HG02623 (cell line): ENCODE measurements around the gene CMTM3.
"Not testable (repeated sequence)": the region's sequence is repeated elsewhere in the genome, so short reads cannot be mapped to it uniquely, and the experiment has no call there.

ENCODE experiments used
- ATAC-seq: cut with Tn5 transposase; IDR thresholded peaks from one replicate; pipeline ENCODE4 v1.9.1; 2021; ENCODE audit warnings: moderate library complexity; ENCODE audit not compliant: unreplicated experiment

CMTM3 gene

DNA sequence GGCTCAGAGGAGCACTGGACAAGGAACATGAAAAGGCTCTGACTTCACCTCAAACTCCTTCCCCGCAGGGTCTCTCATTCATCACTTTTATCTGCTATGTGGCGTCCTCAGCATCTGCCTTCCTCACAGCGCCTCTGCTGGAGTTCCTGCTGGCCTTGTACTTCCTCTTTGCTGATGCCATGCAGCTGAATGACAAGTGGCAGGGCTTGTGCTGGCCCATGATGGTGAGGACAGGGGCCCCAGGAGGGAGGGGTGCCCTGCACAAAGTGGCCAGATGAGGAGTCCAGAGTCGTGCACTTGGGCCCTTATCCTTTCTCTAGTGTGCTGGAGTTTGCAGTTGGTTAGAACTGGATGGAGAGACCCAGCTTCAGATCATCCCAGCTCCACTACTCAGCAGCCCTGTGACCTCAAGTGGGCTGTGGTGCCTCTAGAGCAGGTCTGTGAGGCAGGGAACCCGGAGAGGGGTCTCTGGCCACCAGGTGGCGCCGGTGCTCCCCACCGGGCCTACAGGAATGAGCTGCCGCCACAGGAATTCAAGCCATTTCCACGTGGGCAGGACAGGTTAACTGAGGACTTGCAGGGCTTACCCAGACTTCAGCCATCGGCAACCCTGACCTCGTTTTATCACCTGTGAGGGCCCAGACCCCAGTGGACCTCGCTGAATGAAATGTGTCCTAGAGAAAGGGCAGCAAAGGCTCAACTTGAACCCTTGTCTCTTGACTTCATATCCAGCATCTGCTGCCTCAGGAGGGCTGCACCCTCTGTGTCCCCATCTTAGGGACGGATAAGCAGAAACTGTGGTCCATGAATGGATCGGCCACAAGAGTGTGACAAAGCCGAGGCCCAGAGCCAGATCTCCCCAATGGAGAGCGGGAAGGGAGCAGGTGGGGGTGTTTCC is 4.0 kb downstream of the CMTM3 start:
- peak; percentile 33 for ATAC-seq

GRCh38 chr16:66609139-66609510 is 4.6 kb downstream of the CMTM3 start:
- no peak for ATAC-seq

- ATAC-seq, result no peak
Observed at GRCh38 chr16:66610111-66610820, 5.8 kb downstream of the CMTM3 start.

DNA sequence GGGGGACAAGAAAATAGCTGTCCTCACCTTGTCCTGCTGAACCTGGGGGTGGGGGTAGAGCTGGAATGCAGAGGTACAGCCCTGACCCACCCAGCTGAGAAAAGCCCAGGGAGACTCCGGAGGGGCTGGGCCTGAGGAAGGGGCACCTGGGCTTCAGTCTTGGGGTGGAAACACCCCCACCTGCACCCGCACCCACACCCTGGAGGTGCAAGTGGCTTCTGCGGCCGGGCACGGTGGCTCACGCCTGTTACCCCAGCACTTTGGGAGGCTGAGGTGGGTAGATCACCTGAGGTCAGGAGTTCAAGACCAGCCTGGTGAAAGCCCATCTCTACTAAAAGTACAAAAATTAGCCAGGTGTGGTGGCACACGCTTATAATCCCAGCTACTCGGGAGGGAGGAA is 7.4 kb downstream of the CMTM3 start:
- not testable (repeated sequence) for ATAC-seq

GRCh38 chr16:66612422-66612821 is 7.9 kb downstream of the CMTM3 start:
- no peak for ATAC-seq

DNA sequence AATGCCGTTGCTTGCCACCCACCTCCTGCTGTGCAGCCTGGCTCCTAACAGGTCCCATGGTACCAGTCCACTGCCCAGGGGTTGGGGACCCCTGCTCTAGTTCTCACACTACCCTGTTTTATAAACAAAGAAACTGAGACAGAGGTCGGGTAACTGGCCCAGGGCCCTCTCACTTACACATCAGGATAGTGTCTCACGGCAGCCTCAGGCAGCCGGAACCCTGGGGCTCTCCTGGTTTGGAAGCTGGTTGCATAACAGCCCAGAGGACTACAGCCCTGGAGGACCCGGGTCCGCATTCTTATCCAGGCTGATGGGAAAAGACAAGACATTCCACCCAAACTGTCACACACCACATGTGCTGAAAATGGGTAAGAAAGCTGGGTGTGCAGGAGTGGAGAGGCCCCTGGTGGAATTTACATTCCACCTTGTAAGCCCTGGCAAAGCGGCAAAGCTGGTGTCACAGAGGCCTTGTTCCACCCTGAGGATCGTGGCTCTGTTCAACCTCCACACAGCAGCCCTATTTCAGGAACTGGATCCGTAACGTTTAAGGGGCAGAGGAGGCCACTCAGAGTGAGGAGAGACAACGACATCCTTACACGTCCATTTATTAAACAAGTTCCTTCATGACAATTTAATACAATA is 9.8 kb downstream of the CMTM3 start:
- ATAC-seq, result no peak

DNA sequence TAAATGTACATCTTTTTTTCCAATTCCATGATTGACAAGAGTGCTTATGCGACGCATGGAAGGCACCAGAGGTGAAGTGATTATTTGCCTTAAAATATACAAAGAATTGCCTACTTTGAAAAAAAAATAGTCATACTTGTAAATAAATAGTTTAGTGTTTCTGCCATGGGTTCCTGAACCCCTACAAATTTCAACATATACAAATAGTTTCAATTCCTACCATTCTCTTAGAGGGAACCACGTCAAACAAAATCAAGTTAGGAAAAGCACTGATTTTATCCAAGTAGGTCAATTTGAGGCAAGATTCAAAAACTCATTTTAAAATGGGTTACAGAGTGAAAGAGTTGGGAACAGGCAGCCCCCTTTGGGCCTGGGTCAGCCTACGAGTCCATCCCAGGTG is 11.7 kb downstream of the CMTM3 start:
- ATAC-seq, result no peak

DNA sequence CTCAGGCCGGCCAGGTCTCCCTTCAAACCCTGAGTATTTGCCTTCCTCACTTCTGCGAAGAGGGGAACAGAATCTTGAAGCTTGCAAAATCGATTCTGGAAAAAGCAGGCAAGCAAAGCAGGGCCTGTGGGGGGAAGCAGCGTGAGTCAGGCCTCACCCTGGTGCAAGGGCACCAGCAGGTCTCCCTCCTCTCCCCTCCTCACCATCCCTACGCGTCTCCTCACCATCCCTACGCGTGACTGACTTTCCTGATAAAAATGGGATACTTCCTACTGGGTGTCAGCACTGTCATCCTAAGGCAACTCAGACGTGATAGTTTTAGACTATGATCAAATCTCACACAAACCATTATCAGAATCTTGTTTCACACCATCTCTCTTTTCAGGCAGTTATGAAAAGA is 12.1 kb downstream of the CMTM3 start:
- ATAC-seq, result no peak

DNA sequence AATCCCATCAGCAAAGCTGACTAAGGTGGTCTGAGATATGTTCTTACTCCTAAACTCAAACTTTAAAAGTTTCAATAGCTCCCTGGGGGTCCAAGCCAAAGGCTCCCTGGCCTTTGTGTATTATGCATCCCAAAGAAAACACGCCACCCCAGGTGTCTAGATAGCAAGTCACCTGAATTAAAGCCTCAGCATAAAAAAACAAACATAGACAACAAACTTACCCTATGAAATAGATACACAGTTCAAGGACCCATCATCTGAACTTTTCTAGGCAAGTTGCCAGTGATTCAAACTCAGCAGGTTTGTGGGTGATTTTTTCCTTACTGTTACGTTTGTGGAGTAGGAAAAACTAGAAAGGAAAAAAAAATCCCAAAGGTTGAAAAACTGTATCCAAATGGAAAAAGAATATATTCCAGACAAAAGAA is 12.5 kb downstream of the CMTM3 start:
- no peak for ATAC-seq

- no peak for ATAC-seq
Observed at GRCh38 chr16:66617728-66618127, 13.2 kb downstream of the CMTM3 start.

- ATAC-seq, result no peak
Observed at GRCh38 chr16:66618588-66619375, 14.3 kb downstream of the CMTM3 start.

GRCh38 chr16:66619534-66620428 is 15.3 kb downstream of the CMTM3 start:
- ATAC-seq, result no peak

DNA sequence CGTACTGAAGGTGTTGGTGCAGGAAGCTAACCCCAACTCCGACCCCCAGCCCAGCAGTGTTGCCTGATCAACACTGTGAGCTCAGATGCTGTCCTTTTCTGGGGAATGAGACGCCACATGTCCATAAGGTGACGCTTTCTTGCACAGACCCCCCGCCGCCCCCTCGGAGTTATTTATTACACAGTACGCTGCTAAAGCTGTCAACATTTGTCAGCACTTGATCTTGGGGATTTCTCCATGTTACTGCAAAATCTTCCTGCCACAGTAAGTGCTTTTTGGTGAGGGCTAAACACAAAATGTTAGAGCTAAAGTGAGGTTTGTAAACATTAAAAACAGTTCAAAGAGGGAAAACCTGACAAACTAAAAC is 15.9 kb downstream of the CMTM3 start:
- ATAC-seq, result no peak

DNA sequence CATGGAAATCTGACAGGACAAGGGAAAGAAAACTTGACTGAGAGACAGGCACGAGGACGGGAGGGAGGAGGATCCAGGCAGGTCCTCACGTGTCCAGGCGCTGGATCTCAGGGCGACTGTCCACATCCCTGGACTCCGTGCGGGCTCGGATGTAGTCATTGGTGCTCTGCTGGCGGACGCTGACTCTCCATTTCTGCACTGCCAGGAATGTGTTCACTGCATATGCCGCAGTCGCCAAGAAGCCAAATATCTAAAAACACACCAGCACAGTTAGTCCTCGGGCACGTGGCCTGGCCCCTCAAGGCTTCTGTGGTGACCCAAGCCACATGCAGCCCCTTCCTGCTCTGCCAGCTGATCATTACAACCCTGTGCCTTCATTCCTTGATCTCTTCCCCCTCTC is 17.5 kb downstream of the CMTM3 start:
- ATAC-seq, result no peak

GRCh38 chr16:66622863-66623262 is 18.4 kb downstream of the CMTM3 start:
- ATAC-seq, result no peak

DNA sequence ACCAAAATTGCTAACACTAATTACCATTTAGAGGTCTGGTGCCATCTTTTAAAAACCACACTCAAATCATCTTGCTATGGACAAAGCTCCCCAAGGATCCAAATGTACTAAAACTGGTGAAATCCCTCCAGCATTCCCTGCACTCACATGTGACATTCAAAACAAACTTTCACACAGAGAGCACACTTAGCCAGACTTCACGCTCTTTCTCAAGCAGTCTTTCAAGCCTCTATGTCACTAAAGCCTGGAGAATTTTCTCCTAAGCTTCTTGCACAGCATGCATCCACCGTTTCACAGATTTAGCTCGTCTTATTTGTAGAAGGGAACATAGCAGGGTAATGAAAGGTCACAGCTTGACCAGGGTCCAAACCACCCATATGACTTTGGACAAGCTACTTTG is 19.3 kb downstream of the CMTM3 start:
- no peak for ATAC-seq

DNA sequence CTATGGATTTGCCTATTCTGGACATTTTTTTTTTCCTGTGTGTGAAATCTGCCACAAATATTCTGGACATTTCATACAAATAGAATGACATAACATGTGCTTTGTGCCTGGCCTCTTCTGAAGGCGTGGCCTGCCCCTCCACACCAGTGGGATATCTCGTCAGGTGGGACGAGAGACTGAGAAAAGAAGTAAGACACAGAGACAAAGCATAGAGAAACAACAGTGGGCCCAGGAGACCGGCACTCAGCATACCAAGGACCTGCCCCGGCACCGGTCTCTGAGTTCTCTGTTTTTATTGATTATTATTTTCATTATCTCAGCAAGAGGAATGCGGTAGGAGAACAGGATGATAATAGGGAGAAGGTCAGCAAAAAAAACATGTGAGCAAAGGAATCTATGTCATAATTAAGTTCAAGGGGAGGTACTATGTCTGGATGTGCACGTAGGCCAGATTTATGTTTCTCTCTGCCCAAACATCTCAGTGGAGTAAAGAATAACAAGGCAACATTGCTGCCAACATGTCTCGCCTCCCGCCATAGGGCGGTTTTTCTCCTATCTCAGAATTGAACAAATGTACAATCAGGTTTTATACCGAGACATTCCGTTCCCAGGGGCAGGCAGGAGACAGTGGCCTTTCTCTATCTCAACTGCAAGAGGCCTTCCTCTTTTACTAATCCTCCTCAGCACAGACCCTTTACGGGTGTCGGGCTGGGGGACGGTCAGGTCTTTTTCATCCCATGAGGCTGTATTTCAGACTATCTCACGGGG is 23.3 kb downstream of the CMTM3 start:
- not testable (repeated sequence) for ATAC-seq

GRCh38 chr16:66629856-66630255 is 25.4 kb downstream of the CMTM3 start:
- no peak for ATAC-seq

DNA sequence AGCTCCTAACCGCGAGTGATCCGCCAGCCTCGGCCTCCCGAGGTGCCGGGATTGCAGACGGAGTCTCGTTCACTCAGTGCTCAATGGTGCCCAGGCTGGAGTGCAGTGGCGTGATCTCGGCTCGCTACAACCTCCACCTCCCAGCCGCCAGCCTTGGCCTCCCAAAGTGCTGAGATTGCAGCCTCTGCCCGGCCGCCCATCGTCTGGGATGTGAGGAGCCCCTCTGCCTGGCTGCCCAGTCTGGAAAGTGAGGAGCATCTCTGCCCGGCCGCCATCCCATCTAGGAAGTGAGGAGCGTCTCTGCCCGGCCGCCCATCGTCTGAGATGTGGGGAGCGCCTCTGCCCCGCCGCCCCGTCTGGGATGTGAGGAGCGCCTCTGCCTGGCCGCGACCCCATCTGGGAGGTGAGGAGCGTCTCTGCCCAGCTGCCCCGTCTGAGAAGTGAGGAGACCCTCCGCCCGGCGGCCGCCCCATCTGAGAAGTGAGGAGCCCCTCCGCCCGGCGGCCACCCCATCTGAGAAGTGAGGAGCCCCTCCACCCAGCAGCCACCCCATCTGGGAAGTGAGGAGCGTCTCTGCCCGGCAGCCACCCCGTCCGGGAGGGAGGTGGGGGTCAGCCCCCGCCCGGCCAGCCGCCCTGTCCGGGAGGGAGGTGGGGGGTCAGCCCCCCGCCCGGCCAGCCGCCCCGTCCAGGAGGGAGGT is 26.2 kb downstream of the CMTM3 start:
- ATAC-seq, result not testable (repeated sequence)
